ENCODE results near the gene PARD3B.

Gene PARD3B

DNA sequence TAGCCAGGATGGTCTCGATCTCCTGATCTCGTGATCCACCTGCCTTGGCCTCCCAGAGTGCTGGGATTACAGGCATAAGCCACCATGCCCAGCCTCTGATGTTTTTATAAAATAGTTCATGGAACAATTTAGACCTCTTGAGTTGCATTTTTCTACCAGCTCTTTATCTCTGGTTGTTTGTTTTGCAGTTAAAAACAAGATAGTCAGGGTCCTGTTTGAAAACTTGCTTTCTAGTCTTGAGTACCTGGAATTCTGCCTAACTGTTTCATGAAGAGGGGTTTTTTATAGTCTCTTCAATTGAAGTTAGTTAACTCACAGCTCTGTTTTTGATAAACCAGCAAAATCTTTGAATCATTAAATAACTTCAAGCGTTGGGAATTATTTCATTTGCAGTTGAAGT is 244.8 kb downstream of the PARD3B start:
- no peak overlapping the region for H3K9ac ChIP-seq (ENCODE audit: low read depth, low read length)
- H3K4me1 ChIP-seq (ENCODE audit: insufficient read depth, low read length): no peaks in the 10 kb centered on the region
- H3K79me2 ChIP-seq (ENCODE audit: insufficient read depth, low read length): no peaks in the 10 kb centered on the region
- H3K4me2 ChIP-seq (ENCODE audit: insufficient read depth, low read length): no peak overlapping the region
- H4K20me1 ChIP-seq (ENCODE audit: insufficient read depth, low read length): no peaks in the 10 kb centered on the region
- no peaks in the 10 kb centered on the region for H3K27me3 ChIP-seq (ENCODE audit: insufficient read depth, low read length, poor library complexity)
- DNase-seq: no peak
- no peak overlapping the region for H3K4me3 ChIP-seq (ENCODE audit: low read depth in 1 of 2, low read length in 2 of 2)
- no peak for TF ChIP-seq CTCF (IDR thresholded peaks at IDR 0.05; ENCODE audit: borderline replicate concordance, extremely low read depth, low read length, poor library complexity, severe bottlenecking)
- no peak for TF ChIP-seq EZH2 (IDR thresholded peaks at IDR 0.05; ENCODE audit: borderline replicate concordance, low read depth, low read length, severe bottlenecking)
- H2AFZ ChIP-seq (ENCODE audit: low read depth, low read length): no peak overlapping the region
- ATAC-seq (ENCODE audit: insufficient read depth, low read depth): no peak
- H3K36me3 ChIP-seq (ENCODE audit: insufficient read depth, low read length): no peaks in the 10 kb centered on the region
- H3K9me3 ChIP-seq (ENCODE audit: insufficient read depth, low read length, severe bottlenecking): no peaks in the 10 kb centered on the region
- no peak overlapping the region for H3K27ac ChIP-seq (ENCODE audit: low read length)

- no peak overlapping the region for H3K4me3 ChIP-seq (ENCODE audit: low read depth in 1 of 2, low read length in 2 of 2)
- H3K27ac ChIP-seq (ENCODE audit: low read length): no peak overlapping the region
- H4K20me1 ChIP-seq (ENCODE audit: insufficient read depth, low read length): no peaks in the 10 kb centered on the region
- H3K79me2 ChIP-seq (ENCODE audit: insufficient read depth, low read length): no peaks in the 10 kb centered on the region
- no peaks in the 10 kb centered on the region for H3K36me3 ChIP-seq (ENCODE audit: insufficient read depth, low read length)
- ATAC-seq (ENCODE audit: insufficient read depth, low read depth) (no peak), DNase-seq (no peak)
- no peak overlapping the region for H3K4me2 ChIP-seq (ENCODE audit: insufficient read depth, low read length)
- TF ChIP-seq CTCF (IDR thresholded peaks at IDR 0.05; ENCODE audit: borderline replicate concordance, extremely low read depth, low read length, poor library complexity, severe bottlenecking) (no peak), EZH2 (IDR thresholded peaks at IDR 0.05; ENCODE audit: borderline replicate concordance, low read depth, low read length, severe bottlenecking) (no peak)
- no peaks in the 10 kb centered on the region for H3K27me3 ChIP-seq (ENCODE audit: insufficient read depth, low read length, poor library complexity)
- no peaks in the 10 kb centered on the region for H3K9me3 ChIP-seq (ENCODE audit: insufficient read depth, low read length, severe bottlenecking)
- no peak overlapping the region for H3K9ac ChIP-seq (ENCODE audit: low read depth, low read length)
- H3K4me1 ChIP-seq (ENCODE audit: insufficient read depth, low read length): no peaks in the 10 kb centered on the region
- H2AFZ ChIP-seq (ENCODE audit: low read depth, low read length): no peak overlapping the region
These were observed 246.0 kb downstream of the PARD3B start for GRCh38 chr2:204791230-204791629.

GRCh38 chr2:204794624-204795023 is 249.3 kb downstream of the PARD3B start:
- no peak overlapping the region for H3K9ac ChIP-seq (ENCODE audit: low read depth, low read length)
- no peak overlapping the region for H3K27ac ChIP-seq (ENCODE audit: low read length)
- H3K9me3 ChIP-seq (ENCODE audit: insufficient read depth, low read length, severe bottlenecking): no peaks in the 10 kb centered on the region
- H3K27me3 ChIP-seq (ENCODE audit: insufficient read depth, low read length, poor library complexity): no peaks in the 10 kb centered on the region
- H3K4me2 ChIP-seq (ENCODE audit: insufficient read depth, low read length): no peak overlapping the region
- H4K20me1 ChIP-seq (ENCODE audit: insufficient read depth, low read length): no peaks in the 10 kb centered on the region
- H3K4me1 ChIP-seq (ENCODE audit: insufficient read depth, low read length): no peaks in the 10 kb centered on the region
- DNase-seq (no peak), ATAC-seq (ENCODE audit: insufficient read depth, low read depth) (no peak)
- no peaks in the 10 kb centered on the region for H3K36me3 ChIP-seq (ENCODE audit: insufficient read depth, low read length)
- no peak overlapping the region for H2AFZ ChIP-seq (ENCODE audit: low read depth, low read length)
- no peak for TF ChIP-seq CTCF (IDR thresholded peaks at IDR 0.05; ENCODE audit: borderline replicate concordance, extremely low read depth, low read length, poor library complexity, severe bottlenecking)
- TF ChIP-seq EZH2 (IDR thresholded peaks at IDR 0.05; ENCODE audit: borderline replicate concordance, low read depth, low read length, severe bottlenecking): no peak
- no peak overlapping the region for H3K4me3 ChIP-seq (ENCODE audit: low read depth in 1 of 2, low read length in 2 of 2)
- H3K79me2 ChIP-seq (ENCODE audit: insufficient read depth, low read length): no peaks in the 10 kb centered on the region

GRCh38 chr2:204795156-204795555 is 249.9 kb downstream of the PARD3B start:
- Histone ChIP-seq H3K36me3 (ENCODE audit: insufficient read depth, low read length) (no peaks in the 10 kb centered on the region), H3K4me2 (ENCODE audit: insufficient read depth, low read length) (no peak overlapping the region), H3K4me1 (ENCODE audit: insufficient read depth, low read length) (no peaks in the 10 kb centered on the region), H2AFZ (ENCODE audit: low read depth, low read length) (no peak overlapping the region), H3K27me3 (ENCODE audit: insufficient read depth, low read length, poor library complexity) (no peaks in the 10 kb centered on the region), H3K27ac (ENCODE audit: low read length) (no peak overlapping the region), H3K9me3 (ENCODE audit: insufficient read depth, low read length, severe bottlenecking) (no peaks in the 10 kb centered on the region), H3K79me2 (ENCODE audit: insufficient read depth, low read length) (no peaks in the 10 kb centered on the region), H4K20me1 (ENCODE audit: insufficient read depth, low read length) (no peaks in the 10 kb centered on the region), H3K9ac (ENCODE audit: low read depth, low read length) (no peak overlapping the region), H3K4me3 (ENCODE audit: low read depth in 1 of 2, low read length in 2 of 2) (no peak overlapping the region)
- ATAC-seq (ENCODE audit: insufficient read depth, low read depth) (no peak), DNase-seq (no peak)
- TF ChIP-seq EZH2 (IDR thresholded peaks at IDR 0.05; ENCODE audit: borderline replicate concordance, low read depth, low read length, severe bottlenecking) (no peak), CTCF (IDR thresholded peaks at IDR 0.05; ENCODE audit: borderline replicate concordance, extremely low read depth, low read length, poor library complexity, severe bottlenecking) (no peak)

Data from DND-41 (cell line).